NCI-H1092 treated with DMSO at 0.1 percent for 48 hours (cell line): Measurements from ENCODE around the gene TTC12.
A peak's percentile ranks its signal among the peaks of the same experiment; 100 is the strongest.

ENCODE experiments used
- DNase-seq: peaks from one replicate; lab custom pipeline; 2025; lab: John Stamatoyannopoulos, UW

The TTC12 gene

GRCh38 chr11:113407163-113407562 lies 92.8 kb downstream of the TTC12 start:
- DNase-seq = no peak

GRCh38 chr11:113408206-113408605 lies 93.8 kb downstream of the TTC12 start:
- DNase-seq = no peak

GRCh38 chr11:113408887-113409286 lies 94.5 kb downstream of the TTC12 start:
- no peak for DNase-seq

- no peak for DNase-seq
These were observed 95.1 kb downstream of the TTC12 start for GRCh38 chr11:113409526-113409925.

GRCh38 chr11:113410414-113411135 lies 96.2 kb downstream of the TTC12 start:
- no peak for DNase-seq

GRCh38 chr11:113411536-113411935 lies 97.2 kb downstream of the TTC12 start:
- peak; percentile 30 for DNase-seq

- no peak for DNase-seq
These were observed 98.3 kb downstream of the TTC12 start for GRCh38 chr11:113412675-113413074.

- no peak for DNase-seq
These were observed 101.0 kb downstream of the TTC12 start for GRCh38 chr11:113415343-113415742.
